ENCODE results near the gene OST4. TPM values are rescaled to one million over a fixed set of nuclear protein-coding genes. Genes with fewer than 3 reads are reported as not detected.
A peak's percentile ranks its signal among the peaks of the same experiment; 100 is the strongest.

Gene OST4
- total RNA-seq, 2 donors from 2014 or later: 364 to 404 TPM

DNA sequence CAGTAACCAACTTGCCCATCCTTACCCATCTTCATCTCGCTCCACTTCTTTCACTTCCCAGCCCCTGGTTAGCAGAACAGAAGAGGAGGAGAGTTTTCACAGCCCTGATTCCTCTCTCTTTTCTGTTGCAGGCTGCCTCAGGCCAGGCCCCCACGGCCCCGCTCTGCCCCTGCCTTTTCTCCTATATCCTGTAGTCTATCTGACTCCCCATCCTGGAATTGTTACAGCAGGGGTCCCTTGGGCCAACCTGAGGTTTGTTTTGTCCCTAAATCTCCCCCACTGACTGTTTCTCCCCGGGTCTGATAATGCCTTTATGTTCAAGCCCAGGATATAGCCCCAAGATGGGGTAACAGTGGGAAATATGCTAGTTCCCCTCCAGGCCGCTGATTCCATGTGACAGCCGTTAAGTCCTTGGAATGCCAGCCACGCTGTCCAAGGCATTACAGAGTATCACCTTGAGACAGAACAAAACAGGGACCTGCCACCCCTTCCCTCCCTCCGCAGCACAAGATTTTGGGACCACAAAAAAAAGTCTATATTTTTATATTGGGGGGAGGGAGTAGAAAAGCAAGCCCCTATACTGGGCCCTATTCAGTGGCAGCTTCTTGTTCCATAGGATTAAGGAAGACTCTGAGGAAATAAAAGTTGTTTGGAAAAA is 1.4 kb downstream of the OST4 start:
- DNase-seq (peak; percentile 9), ATAC-seq (no peak)
- intact Hi-C loops (cut with DNase I): loop anchor here in 1 of 2 donors (2.0 kb wide), 1 partner anchor 19 kb away; the partner anchor contains the start of gene AGBL5

DNA sequence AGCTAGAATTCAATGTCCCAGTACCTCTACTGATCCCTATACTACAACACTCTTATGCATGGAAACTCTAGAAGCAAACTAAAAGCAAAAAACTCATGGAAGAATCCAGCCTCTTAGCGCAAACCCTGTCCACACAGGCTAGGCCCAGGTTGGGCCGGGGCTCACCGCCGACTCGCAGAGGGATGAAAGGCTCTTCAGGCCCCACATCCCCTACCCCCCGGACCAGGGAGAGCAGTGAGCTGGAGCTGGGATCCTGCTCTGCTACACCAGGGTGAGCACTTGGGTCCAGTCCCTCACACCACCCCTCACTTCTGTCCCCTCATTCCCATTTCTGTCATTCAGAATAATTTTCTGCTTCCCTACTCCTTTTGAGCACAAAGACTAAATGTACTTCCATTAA is 2.0 kb downstream of the OST4 start:
- DNase-seq (peak; percentile 5), ATAC-seq (no peak)

DNA sequence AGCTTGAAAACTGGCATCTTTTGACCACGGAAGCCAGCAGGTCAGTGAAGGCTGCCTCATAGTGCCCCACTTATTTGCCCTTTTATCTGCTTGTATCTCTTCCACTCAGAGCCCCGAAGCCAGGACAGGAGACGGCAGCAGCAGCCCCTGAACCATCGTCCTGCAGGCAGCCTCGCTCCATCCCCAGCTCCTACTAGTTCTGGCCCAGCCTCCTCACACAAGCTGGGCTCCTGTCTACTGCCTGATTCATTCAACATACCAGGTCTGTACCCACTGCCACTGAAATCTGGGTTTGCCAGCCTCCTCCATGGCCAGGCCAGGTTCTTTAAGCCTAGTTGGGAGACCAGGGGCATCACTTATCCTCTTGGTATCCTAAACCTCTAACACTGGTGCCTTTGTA is 4.1 kb downstream of the OST4 start:
- no peak for ATAC-seq
- DNase-seq: no peak
- intact Hi-C loops (cut with DNase I): no loop called here

More for the DNA sequence above, 2.0 kb downstream of the OST4 start:
- intact Hi-C loops (cut with DNase I): no loop called here

DNA sequence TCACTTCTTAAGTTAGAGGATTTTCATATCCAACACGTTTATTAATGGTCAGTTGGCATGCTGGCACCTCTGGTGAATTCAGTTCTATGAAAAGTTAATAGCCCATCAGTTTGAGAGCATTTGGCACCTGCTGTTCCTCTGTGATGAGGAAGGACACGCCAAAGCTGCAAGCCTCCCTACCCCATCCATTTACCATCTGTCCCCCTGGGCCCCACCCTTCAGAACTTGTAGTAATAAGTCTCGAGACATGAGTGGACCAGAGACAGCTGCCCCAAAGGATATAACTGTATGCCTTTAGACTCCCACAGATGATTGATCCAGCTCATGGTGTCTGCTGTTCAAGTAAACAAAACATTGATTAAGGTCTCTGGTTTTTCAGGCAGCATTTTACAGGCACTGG is 6.3 kb downstream of the OST4 start:
- DNase-seq (peak; percentile 7), ATAC-seq (no peak)
- intact Hi-C loops (cut with DNase I): no loop called here

DNA sequence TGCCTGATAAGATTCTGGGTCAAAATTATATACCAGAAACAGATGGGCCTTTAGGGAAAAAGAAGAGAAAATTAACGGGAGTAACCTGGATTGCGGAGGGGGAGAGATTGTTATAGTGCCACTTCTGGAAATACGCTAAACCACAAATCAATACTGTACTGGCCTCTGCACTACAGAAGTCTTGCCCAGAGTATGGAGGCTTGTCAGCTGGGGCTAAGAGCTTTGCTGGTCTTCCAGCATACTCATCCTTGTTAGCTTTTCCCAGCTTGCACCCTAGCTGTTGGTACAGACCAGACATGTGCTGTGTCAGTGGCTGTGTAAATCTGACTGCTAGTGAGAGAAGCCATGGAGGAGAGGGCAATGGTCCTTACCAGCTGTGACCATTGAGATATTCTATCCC is 11.1 kb downstream of the OST4 start:
- intact Hi-C loops (cut with DNase I): no loop called here
- no peak for ATAC-seq
- no peak for DNase-seq

DNA sequence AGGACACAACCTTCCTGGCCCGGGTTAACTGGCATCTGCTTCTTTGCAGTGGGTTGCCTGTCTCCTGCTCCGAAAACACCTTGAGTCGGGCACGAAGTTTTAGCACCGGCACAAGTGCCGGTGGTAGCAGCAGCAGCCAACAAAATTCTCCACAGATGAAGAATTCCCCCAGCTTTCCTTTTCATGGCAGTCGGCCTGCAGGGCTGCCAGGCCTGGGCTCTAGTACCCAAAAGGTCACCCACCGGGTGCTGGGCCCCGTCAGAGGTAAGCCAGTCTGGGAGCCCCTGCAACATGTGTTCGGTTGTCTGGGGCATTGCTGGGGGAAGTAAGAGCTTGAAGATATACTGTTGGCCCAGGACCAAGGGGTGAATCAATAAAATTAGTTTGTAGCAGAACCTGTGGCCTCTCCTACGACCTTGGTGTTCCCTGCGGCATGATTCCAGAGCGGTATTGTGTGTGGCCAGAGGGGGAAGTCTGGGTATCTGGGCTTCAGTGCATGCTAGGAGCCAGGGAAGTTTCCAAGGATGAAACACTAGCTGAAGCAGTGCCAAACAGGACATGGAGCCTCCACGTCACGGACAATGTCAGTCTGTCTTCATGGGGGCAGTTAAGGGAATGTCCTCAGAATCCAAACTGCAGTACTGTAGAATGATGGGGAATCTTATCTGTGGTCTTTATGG is 12.2 kb downstream of the OST4 start:
- ATAC-seq: peak; percentile 37 to 58
- peak; percentile 53 for DNase-seq
- intact Hi-C loops (cut with DNase I): no loop called here

DNA sequence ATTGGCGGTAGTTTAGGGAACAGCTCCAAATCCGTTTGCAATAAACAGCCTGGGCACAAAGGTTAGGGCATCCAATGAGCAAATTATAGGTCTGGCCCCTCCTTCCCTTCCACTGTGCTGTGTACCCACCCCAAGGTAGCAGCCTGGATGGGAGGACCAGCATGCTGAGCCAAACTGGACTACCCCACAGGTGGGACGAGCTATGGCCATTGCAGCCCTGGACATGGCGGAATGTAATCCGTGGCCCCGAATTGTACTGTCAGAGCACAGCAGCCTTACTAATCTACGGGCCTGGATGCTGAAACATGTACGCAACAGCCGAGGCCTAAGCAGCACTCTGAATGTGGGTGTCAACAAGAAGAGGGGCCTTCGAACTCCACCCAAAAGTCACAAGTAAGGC is 13.2 kb downstream of the OST4 start:
- intact Hi-C loops (cut with DNase I): no loop called here
- DNase-seq (peak; percentile 4), ATAC-seq (no peak)

DNA sequence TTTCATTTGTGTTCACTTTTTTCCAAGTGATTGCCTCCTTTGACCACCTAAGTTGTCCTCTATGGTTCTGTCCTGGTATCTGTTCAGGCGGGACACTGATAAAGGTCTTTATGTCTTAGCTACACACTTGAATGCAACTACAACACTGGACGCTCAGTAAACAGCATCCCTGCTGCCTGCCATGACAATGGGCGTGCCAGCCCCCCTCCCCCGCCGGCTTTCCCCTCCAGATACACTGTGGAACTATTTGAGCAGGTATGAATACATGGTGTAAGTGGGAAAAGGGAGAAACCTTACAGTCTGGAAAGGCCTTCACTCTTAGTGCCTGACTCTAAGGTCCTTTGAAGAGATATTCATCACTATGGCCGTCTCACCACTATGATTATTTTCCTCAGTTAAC is 14.3 kb downstream of the OST4 start:
- intact Hi-C loops (cut with DNase I): no loop called here
- ATAC-seq: no peak
- peak; percentile 9 for DNase-seq

DNA sequence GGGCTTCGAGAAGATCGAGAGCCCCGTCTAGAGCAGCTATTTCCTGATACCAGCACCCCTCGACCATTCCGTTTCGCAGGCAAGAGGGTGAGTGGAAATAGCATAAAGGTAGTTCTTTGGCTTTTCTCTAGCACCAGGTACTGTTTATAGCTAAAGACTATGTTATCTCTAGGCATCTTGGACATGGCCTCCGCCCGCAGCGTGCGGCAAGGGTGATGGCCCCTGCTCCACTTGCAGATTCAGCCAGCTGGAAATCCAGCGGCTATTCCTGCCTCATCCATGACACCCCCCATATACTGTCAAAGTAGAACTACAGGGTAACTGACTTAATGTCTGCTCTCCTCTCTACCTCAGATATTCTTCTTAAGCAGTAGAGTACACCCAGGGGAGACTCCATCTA is 16.7 kb downstream of the OST4 start:
- ATAC-seq (no peak), DNase-seq (peak; percentile 17)
- intact Hi-C loops (cut with DNase I): no loop called here

DNA sequence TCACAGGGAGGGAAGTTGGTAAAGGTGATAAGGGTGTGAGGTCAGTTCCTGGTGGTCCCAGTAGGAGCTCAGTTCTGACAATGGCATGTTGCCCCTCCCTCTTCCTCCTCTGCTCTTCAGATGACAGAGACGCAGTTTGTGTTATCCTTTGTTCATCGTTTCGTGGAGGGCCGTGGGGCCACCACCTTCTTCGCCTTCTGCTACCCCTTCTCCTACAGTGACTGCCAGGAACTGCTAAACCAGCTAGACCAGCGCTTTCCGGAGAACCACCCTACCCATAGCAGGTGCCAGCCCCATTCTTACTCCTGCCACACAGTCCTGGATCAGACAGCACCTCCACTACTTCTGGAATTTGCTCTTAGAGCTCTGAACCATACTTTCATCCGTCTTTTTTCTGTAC is 17.7 kb downstream of the OST4 start:
- peak; percentile 1 for DNase-seq
- ATAC-seq: no peak
- intact Hi-C loops (cut with DNase I): no loop called here

DNA sequence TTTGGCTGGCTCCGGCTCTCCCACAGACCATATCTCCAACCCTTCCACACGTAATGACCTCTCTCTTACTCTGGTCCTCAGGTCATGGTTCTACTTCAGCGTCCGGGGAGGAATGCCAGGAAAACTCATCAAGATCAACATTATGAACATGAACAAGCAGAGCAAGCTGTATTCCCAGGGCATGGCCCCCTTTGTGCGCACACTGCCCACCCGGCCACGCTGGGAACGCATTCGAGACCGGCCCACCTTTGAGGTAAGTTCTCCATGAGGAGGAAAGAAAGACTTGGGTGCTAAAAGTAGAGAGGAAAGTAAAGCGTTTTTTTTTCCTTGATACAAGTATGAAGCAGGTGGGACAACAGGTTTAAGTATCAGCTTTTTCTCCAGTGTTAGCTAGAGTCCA is 18.1 kb downstream of the OST4 start:
- intact Hi-C loops (cut with DNase I): no loop called here
- no peak for ATAC-seq
- DNase-seq: no peak

DNA sequence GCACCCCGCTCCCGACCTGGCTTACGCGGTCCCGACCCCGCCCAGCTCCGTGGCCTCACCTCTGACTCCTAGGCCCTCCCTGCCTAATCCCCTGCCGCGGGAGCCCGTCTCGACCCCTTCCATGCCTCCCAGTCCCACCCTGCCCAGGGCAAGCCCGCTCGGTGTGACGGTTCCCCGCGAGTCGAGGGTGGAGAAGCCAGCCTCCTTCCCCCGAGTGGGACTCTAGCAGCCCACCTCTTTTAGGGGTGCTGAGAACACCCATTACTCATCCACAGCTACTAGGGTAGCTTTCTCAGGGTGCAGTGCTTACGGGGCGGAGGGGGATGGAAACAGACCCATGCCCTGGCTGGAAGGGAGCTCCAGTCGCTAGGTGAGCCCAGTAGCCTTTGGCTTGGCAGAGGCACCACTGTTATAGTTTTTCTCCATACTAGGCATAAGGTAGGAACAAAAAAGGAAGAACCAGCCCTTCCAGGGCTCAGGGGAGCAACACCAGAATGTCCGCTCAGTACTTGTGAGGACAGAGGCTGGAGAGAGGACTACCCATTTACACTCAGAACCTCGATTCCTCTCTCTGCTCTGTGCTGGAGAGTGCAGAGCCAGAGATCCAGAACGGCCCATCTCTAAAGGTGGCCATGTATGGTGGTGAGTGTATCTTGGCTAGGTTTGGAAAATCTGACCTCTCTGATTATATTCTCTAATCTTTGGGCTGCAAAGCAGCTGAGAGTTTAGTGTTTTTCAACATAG is 19.4 kb downstream of the OST4 start:
- no peak for ATAC-seq
- peak; percentile 62 for DNase-seq
- intact Hi-C loops (cut with DNase I): loop anchor here in 1 of 2 donors (2.0 kb wide), 2 partner anchors 19 to 35 kb away; partner anchors contain the start of genes KHK and OST4

DNA sequence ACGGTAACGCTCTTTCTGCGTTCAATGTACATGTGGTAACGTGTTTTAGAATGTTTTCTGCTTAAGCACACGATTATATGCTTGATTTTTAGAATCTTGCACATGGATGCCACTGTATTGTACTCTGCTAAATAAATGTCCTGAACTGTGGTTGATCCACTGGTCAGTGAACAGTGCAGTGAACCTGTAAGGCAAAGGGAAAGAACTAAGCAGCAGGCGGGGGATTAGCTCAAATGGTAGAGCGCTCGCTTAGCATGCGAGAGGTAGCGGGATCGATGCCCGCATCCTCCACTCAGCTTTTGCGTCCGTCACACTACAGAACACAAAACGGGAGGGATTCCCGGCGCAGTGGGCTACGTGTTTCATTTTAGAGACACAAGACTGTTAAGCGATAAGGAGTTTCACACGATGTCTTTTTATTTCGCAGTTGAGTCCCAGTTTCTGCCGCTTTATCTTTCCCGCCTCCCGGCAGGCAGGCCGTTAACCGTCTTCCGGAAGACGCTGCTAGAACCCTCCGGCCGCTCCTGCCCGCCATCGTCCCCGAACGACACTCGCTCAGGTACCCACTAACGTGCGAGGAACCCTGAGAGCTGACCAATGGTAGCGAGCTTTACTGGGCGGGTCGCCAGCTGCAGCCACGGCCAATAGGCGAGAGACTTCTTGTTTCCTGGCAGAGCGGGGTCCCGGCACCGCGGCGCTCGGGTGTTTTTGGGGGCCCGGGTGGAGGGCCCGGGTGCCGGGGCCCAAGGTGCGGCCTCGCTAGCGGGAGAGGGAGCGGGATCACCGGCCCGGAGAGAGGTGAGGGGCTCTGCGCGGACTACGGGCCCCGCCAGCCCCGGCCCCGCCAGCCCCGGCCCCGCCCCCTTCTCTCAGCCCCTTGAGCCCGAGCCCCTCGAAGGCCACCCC is 20.2 kb downstream of the OST4 start, which contains the start of gene AGBL5:
Gene AGBL5 (plus strand): TSS at position 673 of the 906 bp plus-strand sequence. CDS start 1,291 bp downstream, outside the sequence.
- ATAC-seq (peak; percentile 86), DNase-seq (peak; percentile 96)
- intact Hi-C loops (cut with DNase I): loop anchor here in 1 of 2 donors (2.0 kb wide), 2 partner anchors 20 to 36 kb away; partner anchors contain the start of genes KHK and OST4

DNA sequence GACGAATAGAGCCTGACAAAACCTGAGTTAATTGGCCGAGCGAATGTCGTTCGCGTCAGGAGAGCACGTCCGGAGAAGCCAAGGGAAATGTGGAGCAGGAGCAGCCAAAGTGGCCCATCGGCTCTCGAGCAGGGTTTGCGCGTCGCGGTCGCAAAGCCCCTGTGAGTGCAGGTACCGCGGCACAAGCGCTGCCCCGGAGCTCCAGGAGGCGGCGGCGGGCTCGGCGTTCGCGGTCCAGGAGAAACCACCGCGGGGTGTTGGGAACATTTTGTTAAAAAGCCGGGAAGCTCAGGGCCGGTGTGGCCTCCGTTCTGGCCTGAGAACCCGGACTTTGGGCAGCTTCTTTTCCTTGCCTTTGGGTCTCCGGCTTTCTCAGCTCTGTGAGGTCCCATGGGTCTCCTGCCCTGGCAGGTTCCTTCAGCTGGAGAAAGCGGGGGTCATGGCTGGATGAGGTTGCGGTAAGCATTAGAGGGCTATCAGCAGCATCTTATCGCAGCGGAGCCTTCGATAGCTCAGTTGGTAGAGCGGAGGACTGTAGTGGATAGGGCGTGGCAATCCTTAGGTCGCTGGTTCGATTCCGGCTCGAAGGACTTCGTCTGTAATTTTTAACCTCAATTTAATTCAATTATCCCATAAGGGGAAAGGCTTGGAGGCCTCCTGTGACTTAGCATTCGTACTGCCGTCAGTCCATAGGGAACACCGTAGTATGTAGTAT is 21.0 kb downstream of the OST4 start:
- peak; percentile 84 for DNase-seq
- peak; percentile 84 to 85 for ATAC-seq
- intact Hi-C loops (cut with DNase I): loop anchor here in 1 of 2 donors (2.0 kb wide), 2 partner anchors 20 to 36 kb away; partner anchors contain the start of genes KHK and OST4

DNA sequence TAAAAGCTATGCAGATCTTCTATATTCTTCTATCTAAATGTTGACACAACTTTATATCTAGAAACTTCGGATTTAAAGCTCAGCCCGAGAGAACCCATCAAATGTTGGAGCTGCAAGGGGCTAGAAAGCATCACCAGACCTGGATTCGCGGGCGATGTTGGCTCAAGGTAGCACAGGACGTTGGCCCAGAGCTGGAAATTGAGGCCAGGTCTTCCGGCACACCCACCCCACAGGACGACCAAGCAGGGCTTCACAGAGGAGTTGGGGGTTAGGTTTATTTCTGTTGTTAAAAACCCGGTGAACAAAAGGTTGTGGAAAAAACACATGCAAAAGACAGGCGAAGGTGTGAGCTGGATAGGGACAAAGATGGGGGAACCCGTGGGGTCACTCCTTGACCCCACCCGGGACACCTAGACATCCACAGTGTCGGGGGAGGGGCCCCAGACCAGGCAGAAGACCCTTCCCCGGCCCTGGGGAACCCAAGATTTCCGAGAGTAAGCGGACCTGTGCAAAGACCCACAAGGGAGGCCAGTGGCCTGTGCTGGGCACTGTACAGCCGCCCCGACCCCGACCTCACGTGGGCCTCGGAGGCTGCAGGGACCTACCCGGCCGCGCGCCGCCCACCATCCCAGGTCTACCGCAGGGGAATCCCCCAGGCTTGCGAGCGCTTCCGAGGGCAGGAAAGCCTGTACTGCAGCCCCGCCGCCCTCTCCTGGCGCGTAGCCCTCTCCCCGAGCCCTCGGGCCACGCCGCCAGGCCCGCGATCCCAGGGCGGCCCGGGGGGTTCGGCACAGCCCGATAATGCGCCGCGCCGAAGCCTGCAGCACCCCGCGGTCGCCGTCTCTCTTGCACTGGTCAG is 21.8 kb downstream of the OST4 start:
- peak; percentile 18 to 30 for ATAC-seq
- intact Hi-C loops (cut with DNase I): loop anchor here in 1 of 2 donors (2.0 kb wide), 2 partner anchors 21 to 37 kb away; partner anchors contain the start of genes KHK and OST4

DNA sequence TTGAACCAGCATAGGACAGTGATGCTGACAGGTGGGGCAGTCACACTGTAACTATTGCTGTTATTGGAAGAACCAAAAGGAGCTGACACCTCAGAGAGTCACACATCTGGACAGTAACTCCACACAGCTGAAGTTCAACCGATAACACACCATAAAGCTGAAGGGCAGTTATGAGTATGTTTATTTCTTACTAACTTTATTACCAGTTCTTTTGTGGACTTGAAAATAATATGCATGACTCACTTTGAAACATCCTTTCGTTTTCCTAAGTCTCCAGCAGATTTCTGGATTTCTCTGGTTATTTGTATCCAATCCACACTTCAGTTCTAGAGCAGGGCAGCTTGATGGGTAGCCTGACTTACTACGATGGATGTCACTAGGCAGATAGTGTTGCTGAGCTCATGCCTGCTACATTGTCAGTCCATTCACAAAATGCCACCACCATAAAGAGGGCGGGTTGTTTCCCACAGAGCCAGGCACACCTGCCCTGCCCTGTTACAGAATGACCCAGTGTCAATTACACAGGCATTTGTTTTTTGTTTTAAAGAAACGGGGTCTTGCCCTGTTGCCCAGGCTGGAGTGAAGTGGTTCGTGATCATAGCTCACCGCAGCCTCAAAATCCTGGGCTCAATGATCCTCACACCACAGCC is 28.3 kb downstream of the OST4 start:
- DNase-seq (no peak), ATAC-seq (no peak)
- intact Hi-C loops (cut with DNase I): no loop called here

More for the DNA sequence above, 21.8 kb downstream of the OST4 start:
- DNase-seq: peak; percentile 53
